ENCODE results near the gene MYH7. TPM values are rescaled to one million over a fixed set of nuclear protein-coding genes. Genes with fewer than 3 reads are reported as not detected.

MYH7 gene
- polyA plus RNA-seq, 1 donor (not counting 4 experiments of a cell fraction or from before 2014, with no cell fraction given), result not detected

GRCh38 chr14:23380976-23381375 is 54.5 kb downstream of the MYH7 start:
- no peaks in the 10 kb centered on the region for H3K9me3 ChIP-seq (ENCODE audit: control insufficient read depth, low read depth, low read length)
- no peaks in the 10 kb centered on the region for H3K36me3 ChIP-seq (ENCODE audit: control insufficient read depth in 2 of 2, extremely low read depth in 1 of 2, insufficient read depth in 2 of 2, low read length in 2 of 2)
- H3K4me3 ChIP-seq (ENCODE audit: control insufficient read depth in 2 of 3, extremely low read depth in 1 of 3, insufficient read depth in 2 of 3, low read depth in 1 of 3, low read length in 3 of 3), result no peak overlapping the region
- no peaks in the 10 kb centered on the region for H3K4me1 ChIP-seq (ENCODE audit: control insufficient read depth, extremely low read depth, insufficient read depth, low read length)
- H3K27ac ChIP-seq (ENCODE audit: control insufficient read depth, insufficient read depth, low read length), result no peak overlapping the region
- dilution Hi-C loops (cut with MboI; ENCODE audit: extremely low pct_ligation_motif_present, low sequenced_read_pairs), result no loop called here
- H3K9ac ChIP-seq (ENCODE audit: control insufficient read depth, extremely low read depth, insufficient read depth, low read length), result no peak overlapping the region
- no peaks in the 10 kb centered on the region for H3K9me1 ChIP-seq (ENCODE audit: control insufficient read depth, extremely low read depth, insufficient read depth, low read length)
- H2AFZ ChIP-seq (ENCODE audit: control insufficient read depth, low read length), result no peak overlapping the region
- H3K27me3 ChIP-seq (ENCODE audit: control insufficient read depth, extremely low read depth, insufficient read depth, low read length), result peaks cover 7% of the 10 kb centered on the region
- TF ChIP-seq, protein P1, sequence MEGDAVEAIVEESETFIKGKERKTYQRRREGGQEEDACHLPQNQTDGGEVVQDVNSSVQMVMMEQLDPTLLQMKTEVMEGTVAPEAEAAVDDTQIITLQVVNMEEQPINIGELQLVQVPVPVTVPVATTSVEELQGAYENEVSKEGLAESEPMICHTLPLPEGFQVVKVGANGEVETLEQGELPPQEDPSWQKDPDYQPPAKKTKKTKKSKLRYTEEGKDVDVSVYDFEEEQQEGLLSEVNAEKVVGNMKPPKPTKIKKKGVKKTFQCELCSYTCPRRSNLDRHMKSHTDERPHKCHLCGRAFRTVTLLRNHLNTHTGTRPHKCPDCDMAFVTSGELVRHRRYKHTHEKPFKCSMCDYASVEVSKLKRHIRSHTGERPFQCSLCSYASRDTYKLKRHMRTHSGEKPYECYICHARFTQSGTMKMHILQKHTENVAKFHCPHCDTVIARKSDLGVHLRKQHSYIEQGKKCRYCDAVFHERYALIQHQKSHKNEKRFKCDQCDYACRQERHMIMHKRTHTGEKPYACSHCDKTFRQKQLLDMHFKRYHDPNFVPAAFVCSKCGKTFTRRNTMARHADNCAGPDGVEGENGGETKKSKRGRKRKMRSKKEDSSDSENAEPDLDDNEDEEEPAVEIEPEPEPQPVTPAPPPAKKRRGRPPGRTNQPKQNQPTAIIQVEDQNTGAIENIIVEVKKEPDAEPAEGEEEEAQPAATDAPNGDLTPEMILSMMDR (optimal IDR thresholded peaks at IDR 0.05 in 1 of 3, IDR thresholded peaks at IDR 0.05 in 1 of 3, conservative IDR thresholded peaks at IDR 0.05 in 1 of 3; ENCODE audit: extremely low read depth in 1 of 3, insufficient read depth in 2 of 3, low read length in 3 of 3), result no peak
- TF ChIP-seq EZH2 (IDR thresholded peaks at IDR 0.05; ENCODE audit: low read length), result no peak
- FAIRE-seq (no peak), DNase-seq (ENCODE audit: low read depth, low spot score) (no peak)
- no peaks in the 10 kb centered on the region for H4K20me1 ChIP-seq (ENCODE audit: control insufficient read depth, extremely low read depth, insufficient read depth, low read length)
- no peak overlapping the region for H3K4me2 ChIP-seq (ENCODE audit: control insufficient read depth, extremely low read depth, insufficient read depth, low read depth, low read length)
- no peaks in the 10 kb centered on the region for H3K79me2 ChIP-seq (ENCODE audit: control insufficient read depth, insufficient read depth, low read length)

DNA sequence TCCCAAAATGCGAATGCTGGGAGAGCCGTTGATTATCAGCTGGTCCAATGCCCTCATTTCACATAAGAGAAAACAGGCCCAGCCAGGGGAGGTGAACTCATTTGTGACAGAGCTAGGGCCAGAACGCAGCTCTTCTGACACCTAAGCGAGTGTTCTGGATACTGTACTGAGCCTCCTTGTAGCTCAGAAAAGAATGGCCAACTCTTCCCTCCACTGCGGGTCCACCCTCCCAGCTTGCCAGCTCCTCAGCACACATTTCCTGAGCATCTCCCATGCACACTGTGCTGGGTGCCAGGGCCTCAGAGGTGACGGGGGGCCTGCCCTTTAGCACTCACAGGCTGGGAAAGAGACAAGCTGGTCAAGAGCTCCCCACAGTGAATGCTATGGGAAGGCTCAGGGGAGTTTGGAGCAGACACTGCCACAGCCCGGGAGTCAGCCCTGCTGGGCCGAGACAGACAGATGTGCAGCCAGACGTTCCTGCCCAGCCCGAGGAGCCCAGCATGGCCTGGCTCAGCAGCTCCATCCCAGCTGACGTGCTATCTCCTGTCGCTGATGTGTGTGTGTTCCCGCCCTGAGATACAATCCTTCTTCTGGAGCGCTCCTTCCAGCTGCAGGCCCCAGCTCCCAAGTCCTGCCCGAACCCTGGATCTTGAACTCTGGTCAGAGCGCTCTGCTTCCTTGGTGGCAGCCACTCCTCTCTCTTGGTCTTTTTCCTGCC is 55.1 kb downstream of the MYH7 start:
- FAIRE-seq (no peak), DNase-seq (ENCODE audit: low read depth, low spot score) (no peak)
- Histone ChIP-seq H3K9me3 (ENCODE audit: control insufficient read depth, low read depth, low read length) (no peaks in the 10 kb centered on the region), H3K27ac (ENCODE audit: control insufficient read depth, insufficient read depth, low read length) (no peak overlapping the region), H3K9me1 (ENCODE audit: control insufficient read depth, extremely low read depth, insufficient read depth, low read length) (no peaks in the 10 kb centered on the region), H4K20me1 (ENCODE audit: control insufficient read depth, extremely low read depth, insufficient read depth, low read length) (no peaks in the 10 kb centered on the region), H3K79me2 (ENCODE audit: control insufficient read depth, insufficient read depth, low read length) (no peaks in the 10 kb centered on the region), H2AFZ (ENCODE audit: control insufficient read depth, low read length) (no peak overlapping the region), H3K4me3 (ENCODE audit: control insufficient read depth in 2 of 3, extremely low read depth in 1 of 3, insufficient read depth in 2 of 3, low read depth in 1 of 3, low read length in 3 of 3) (no peak overlapping the region), H3K36me3 (ENCODE audit: control insufficient read depth in 2 of 2, extremely low read depth in 1 of 2, insufficient read depth in 2 of 2, low read length in 2 of 2) (no peaks in the 10 kb centered on the region), H3K27me3 (ENCODE audit: control insufficient read depth, extremely low read depth, insufficient read depth, low read length) (peaks cover 7% of the 10 kb centered on the region), H3K4me2 (ENCODE audit: control insufficient read depth, extremely low read depth, insufficient read depth, low read depth, low read length) (no peak overlapping the region), H3K9ac (ENCODE audit: control insufficient read depth, extremely low read depth, insufficient read depth, low read length) (no peak overlapping the region), H3K4me1 (ENCODE audit: control insufficient read depth, extremely low read depth, insufficient read depth, low read length) (no peaks in the 10 kb centered on the region)
- dilution Hi-C loops (cut with MboI; ENCODE audit: extremely low pct_ligation_motif_present, low sequenced_read_pairs), result no loop called here
- TF ChIP-seq EZH2 (IDR thresholded peaks at IDR 0.05; ENCODE audit: low read length), result no peak
- TF ChIP-seq, protein P1 (optimal IDR thresholded peaks at IDR 0.05 in 1 of 3, IDR thresholded peaks at IDR 0.05 in 1 of 3, conservative IDR thresholded peaks at IDR 0.05 in 1 of 3; ENCODE audit: extremely low read depth in 1 of 3, insufficient read depth in 2 of 3, low read length in 3 of 3), result no peak
